Measurements from ENCODE around the gene DDX24. TPM values are rescaled to one million over a fixed set of nuclear protein-coding genes. Genes with fewer than 3 reads are reported as not detected.
"Not testable (repeated sequence)": the region's sequence is repeated elsewhere in the genome, so short reads cannot be mapped to it uniquely, and the experiment has no call there.

DDX24 gene
- total RNA-seq, 1 donor from 2014 or later: 109 TPM

DNA sequence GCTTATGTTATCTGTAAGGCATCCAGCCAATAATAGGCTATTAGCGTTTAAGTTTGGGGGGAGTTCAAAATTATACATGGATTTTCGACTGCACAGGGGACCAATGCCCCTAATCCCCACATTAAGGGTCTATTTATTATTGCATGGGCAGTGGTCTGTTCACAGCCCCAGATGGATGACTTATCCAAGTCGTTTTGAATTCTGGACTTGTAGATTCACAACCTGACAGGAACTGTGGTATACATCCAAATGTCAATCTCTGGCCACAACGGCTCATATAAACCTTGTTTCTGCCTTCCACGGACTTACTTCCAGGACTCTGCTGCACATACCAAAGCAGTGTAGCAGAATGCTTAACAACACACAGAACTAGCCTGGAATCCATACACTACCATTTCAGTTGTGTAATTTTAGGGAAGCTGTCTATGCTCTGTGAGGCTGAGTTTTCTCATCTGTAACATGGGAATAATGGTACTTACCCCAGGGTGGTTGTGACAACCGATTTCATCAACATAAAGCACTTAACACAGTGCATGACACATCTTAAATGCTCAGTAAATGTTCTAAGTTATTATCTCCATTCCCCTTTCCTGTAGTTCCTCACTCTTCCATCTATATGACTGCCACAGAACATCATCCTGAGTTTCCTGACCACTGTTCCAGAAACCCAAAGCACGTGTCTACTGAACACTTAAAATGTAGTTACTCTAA is 3.7 kb downstream of the DDX24 start:
- peaks cover 5 to 19% of the 10 kb centered on the region in 2 donors for H3K36me3 ChIP-seq
- TF ChIP-seq POLR2AphosphoS5 (IDR thresholded peaks at IDR 0.05; ENCODE audit: insufficient read depth in 1 of 2, low read depth in 1 of 2) (no peak), POLR2A (IDR thresholded peaks at IDR 0.05) (no peak)
- TF ChIP-seq, protein P1, sequence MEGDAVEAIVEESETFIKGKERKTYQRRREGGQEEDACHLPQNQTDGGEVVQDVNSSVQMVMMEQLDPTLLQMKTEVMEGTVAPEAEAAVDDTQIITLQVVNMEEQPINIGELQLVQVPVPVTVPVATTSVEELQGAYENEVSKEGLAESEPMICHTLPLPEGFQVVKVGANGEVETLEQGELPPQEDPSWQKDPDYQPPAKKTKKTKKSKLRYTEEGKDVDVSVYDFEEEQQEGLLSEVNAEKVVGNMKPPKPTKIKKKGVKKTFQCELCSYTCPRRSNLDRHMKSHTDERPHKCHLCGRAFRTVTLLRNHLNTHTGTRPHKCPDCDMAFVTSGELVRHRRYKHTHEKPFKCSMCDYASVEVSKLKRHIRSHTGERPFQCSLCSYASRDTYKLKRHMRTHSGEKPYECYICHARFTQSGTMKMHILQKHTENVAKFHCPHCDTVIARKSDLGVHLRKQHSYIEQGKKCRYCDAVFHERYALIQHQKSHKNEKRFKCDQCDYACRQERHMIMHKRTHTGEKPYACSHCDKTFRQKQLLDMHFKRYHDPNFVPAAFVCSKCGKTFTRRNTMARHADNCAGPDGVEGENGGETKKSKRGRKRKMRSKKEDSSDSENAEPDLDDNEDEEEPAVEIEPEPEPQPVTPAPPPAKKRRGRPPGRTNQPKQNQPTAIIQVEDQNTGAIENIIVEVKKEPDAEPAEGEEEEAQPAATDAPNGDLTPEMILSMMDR (IDR thresholded peaks at IDR 0.05): no peak
- H3K27ac ChIP-seq: no peak overlapping the region
- no peaks in the 10 kb centered on the region for H3K27me3 ChIP-seq
- no peaks in the 10 kb centered on the region for H3K9me3 ChIP-seq
- H3K4me3 ChIP-seq: peak overlapping the region; percentile 88 to 94
- no peak for DNase-seq (ENCODE audit: extremely low spot score in 2 of 2)
- peaks cover 48% of the 10 kb centered on the region for H3K4me1 ChIP-seq
- intact Hi-C loops (cut with DNase I): no loop called here

DNA sequence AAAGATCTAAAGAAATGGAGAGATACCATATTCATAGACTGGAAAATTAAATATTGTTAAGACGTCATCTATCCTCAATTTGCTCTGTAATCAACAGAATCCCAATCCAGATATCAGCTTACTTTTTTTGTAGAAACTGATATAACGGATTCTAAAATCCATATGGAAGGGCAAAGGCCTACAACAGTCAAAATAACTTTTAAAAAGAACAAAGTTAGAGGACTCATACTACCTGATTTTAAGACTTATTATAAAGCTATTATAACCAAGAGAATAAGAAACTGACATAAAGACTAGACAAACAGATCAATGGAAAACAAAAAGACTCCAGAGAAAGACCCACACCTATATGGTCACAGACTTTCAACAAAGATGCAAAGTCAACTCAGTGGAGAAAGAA is 6.0 kb downstream of the DDX24 start:
- Histone ChIP-seq H3K27ac (no peak overlapping the region), H3K36me3 (peaks cover 5 to 19% of the 10 kb centered on the region in 2 donors), H3K4me1 (peaks cover 48% of the 10 kb centered on the region), H3K4me3 (no peak overlapping the region), H3K27me3 (no peaks in the 10 kb centered on the region), H3K9me3 (no peaks in the 10 kb centered on the region)
- DNase-seq (ENCODE audit: extremely low spot score in 2 of 2): no peak
- TF ChIP-seq POLR2AphosphoS5 (IDR thresholded peaks at IDR 0.05; ENCODE audit: insufficient read depth in 1 of 2, low read depth in 1 of 2): no peak
- no peak for TF ChIP-seq POLR2A (IDR thresholded peaks at IDR 0.05)
- TF ChIP-seq, protein P1 (IDR thresholded peaks at IDR 0.05): no peak
- intact Hi-C loops (cut with DNase I): no loop called here

DNA sequence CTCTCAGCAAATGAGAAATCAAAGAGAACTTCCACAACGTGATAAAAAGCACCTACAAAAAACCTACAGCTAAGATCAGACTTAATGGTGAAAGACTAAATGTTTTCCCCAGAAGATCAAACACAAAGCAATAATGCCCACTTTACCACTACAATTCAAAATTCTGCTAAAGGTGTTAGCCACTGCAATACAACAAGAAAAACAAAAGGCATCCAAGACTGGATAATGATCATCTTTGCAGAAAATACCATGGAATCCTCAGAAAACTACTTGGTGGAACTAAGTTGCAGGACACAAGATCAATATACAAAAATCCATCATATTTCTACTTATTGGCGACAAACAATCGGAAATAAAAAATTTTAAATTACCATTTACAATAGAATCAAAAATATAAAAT is 6.5 kb downstream of the DDX24 start:
- Histone ChIP-seq H3K36me3 (peaks cover 5 to 19% of the 10 kb centered on the region in 2 donors), H3K27me3 (no peaks in the 10 kb centered on the region), H3K4me3 (no peak overlapping the region), H3K27ac (no peak overlapping the region), H3K9me3 (no peaks in the 10 kb centered on the region), H3K4me1 (peaks cover 43% of the 10 kb centered on the region)
- no peak for TF ChIP-seq POLR2AphosphoS5 (IDR thresholded peaks at IDR 0.05; ENCODE audit: insufficient read depth in 1 of 2, low read depth in 1 of 2)
- TF ChIP-seq POLR2A (IDR thresholded peaks at IDR 0.05): no peak
- TF ChIP-seq, protein P1 (IDR thresholded peaks at IDR 0.05): no peak
- intact Hi-C loops (cut with DNase I): no loop called here
- no peak for DNase-seq (ENCODE audit: extremely low spot score in 2 of 2)

DNA sequence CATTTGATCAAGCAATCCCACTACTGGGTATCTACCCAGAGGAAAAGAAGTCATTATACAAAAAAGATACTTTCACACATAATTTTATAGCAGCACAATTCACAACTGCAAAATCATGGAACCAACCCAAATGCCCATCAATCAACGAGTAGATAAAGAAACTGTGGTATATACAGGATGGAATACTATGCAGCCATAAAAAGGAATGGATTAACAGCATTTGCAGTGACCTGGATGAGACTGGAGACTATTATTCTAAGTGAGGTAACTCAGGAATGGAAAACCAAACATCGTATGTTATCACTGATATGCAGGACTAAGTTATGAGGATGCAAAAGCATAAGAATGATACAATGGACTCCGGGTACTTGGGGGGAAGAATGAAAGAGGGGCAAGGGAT is 8.9 kb downstream of the DDX24 start:
- H3K27ac ChIP-seq; H3K9me3 ChIP-seq; H3K36me3 ChIP-seq; intact Hi-C loops (cut with DNase I); H3K27me3 ChIP-seq; DNase-seq (ENCODE audit: extremely low spot score in 2 of 2); H3K4me3 ChIP-seq: not testable (repeated sequence)
- peaks cover 28% of the 10 kb centered on the region for H3K4me1 ChIP-seq

DNA sequence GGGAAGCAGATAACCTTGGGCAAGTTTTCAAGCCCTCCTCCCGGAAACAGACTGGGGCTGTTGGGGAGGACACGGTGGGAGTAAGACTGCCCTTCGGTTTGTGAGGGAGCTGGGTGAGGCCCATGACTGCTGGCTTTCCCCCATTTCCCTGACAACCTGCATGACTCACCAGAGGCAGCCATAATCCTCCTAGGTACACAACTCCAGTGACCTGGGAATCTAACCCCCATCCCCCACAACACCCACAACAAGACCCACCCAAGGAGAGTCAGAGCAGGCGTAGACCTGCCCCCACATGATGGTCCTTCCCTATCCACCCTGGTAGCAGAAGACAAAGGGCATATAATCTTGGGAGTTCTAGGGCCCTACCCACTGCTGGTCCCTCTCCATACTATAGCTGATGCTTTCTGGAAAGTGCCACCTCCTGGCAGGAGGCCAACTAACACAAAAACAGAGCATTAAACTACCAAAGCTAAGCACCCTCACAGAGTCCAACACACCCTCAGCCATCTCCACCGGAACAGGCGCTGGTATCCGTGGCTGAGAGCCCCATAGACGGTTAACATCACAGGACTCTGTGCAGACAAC is 14.8 kb downstream of the DDX24 start:
- TF ChIP-seq POLR2AphosphoS5 (IDR thresholded peaks at IDR 0.05; ENCODE audit: insufficient read depth in 1 of 2, low read depth in 1 of 2) (no peak), POLR2A (IDR thresholded peaks at IDR 0.05) (no peak)
- TF ChIP-seq, protein P1 (IDR thresholded peaks at IDR 0.05): no peak
- no peak for DNase-seq (ENCODE audit: extremely low spot score in 2 of 2)
- peak overlapping the region; percentile 16 for H3K27ac ChIP-seq
- H3K4me3 ChIP-seq: no peak overlapping the region
- no peaks in the 10 kb centered on the region for H3K27me3 ChIP-seq
- peaks cover 0 to 13% of the 10 kb centered on the region in 2 donors for H3K36me3 ChIP-seq
- intact Hi-C loops (cut with DNase I): no loop called here
- no peaks in the 10 kb centered on the region for H3K9me3 ChIP-seq
- H3K4me1 ChIP-seq: peaks cover 53% of the 10 kb centered on the region

All from vagina (tissue), 2 donors.